IPS DF 6.9 (cell line): ENCODE results near the gene PPP1R14B.

Experiments used
- DNase-seq: peaks from one replicate; pipeline ENCODE4 v3.0.0-alpha.2; 2013; ENCODE audit warnings: low read depth, low spot score
- H3K27ac ChIP-seq: one replicate; pipeline ENCODE4 v1.5.1; 2013; ENCODE audit warnings: low read length, control low read depth
- H3K27me3 ChIP-seq: 2 replicates; pipeline ENCODE4 v1.6.1; 2013; ENCODE audit warnings: mild to moderate bottlenecking, low read length; ENCODE audit not compliant: control insufficient read depth, insufficient read depth
- H3K36me3 ChIP-seq: 2 replicates; pipeline ENCODE4 v1.6.1; 2013; ENCODE audit warnings: low read length; ENCODE audit not compliant: control insufficient read depth, insufficient read depth
- H3K4me1 ChIP-seq: 2 replicates; pipeline ENCODE4 v1.6.1; 2013; ENCODE audit warnings: low read length; ENCODE audit not compliant: control insufficient read depth, insufficient read depth
- H3K4me3 ChIP-seq: 2 replicates; pipeline ENCODE4 v1.5.1; 2013; ENCODE audit warnings: mild to moderate bottlenecking, low read length
- H3K9me3 ChIP-seq: 2 replicates; pipeline ENCODE4 v1.6.1; 2013; ENCODE audit warnings: low read length, inconsistent platforms; ENCODE audit not compliant: control insufficient read depth, insufficient read depth
- WGBS: extraction: QIAGEN DNeasy Blood & Tissue Kit; methylation state at CpG from one replicate; pipeline ENCODE4 v1.1.7; 2013; ENCODE audit warnings: mixed read lengths, missing lambda C conversion rate; ENCODE audit not compliant: insufficient read length, insufficient coverage; 5-methylcytosine and 5-hydroxymethylcytosine counted together

PPP1R14B gene

DNA sequence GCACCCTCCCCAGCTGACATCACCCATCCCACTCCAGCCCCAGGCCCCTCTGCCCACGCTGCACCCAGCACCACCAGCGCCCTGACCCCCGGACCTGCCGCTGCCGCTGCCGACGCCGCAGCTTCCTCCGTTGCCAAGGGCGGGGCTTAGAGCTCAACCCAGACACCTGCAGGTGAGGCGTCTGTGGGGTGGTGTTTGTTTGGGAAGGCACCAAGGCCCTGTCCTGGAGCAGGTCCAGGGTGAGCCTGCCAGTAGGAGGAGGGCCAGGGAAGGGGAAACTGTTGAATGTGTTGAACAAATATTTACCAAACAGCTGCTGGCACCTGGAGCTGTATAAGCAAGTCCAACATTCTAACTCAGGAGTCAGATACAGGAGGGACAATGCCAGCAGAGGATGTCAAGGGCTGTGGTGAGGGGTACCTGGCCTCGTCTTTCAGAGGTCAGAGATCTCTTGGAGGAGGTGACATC lies 9.2 kb downstream of the PPP1R14B start:
- DNase-seq, result no peak
- Histone ChIP-seq H3K9me3 (no peaks in the 10 kb centered on the region), H3K27ac (no peak overlapping the region), H3K36me3 (peaks cover 7% of the 10 kb centered on the region; the same call in 1 of the 2 replicates), H3K27me3 (no peaks in the 10 kb centered on the region), H3K4me1 (peaks cover 4% of the 10 kb centered on the region; the same call in 1 of the 2 replicates), H3K4me3 (no peak overlapping the region)
- no CpG with 5 or more reads among the region's 12 CpGs for WGBS

DNA sequence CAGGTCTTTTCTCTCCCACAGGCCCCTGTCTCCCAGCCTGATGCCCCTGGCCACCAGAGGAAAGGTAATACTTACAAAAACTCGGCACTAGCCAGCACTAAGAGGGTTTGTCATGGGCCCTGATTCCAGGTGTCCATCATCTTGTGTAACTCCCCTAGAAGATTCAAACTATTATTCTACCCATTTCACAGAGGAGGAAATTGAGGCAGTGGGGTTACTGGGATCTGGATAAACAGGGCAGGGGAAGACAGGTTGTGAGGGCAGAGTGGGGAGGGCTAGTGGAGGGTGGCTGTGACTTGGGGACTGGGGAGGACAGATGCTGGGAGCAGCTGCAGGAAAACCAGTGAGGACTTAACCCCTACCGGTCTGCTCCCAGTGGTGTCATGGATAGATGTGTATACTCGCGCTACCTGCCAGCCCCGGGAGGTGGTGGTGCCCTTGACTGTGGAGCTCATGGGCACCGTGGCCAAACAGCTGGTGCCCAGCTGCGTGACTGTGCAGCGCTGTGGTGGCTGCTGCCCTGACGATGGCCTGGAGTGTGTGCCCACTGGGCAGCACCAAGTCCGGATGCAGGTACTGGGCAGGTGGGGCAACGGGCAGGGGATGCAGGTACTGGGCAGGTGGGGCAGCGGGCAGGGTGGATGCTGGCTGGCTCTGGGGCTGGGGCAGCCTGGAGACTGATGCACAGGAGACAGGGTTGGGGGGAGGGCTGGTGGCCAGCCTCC lies 11.1 kb downstream of the PPP1R14B start:
- Histone ChIP-seq H3K36me3 (peaks cover 7% of the 10 kb centered on the region; the same call in 1 of the 2 replicates), H3K4me1 (peaks cover 4% of the 10 kb centered on the region; the same call in 1 of the 2 replicates), H3K4me3 (peak overlapping the region; percentile 48; the same call in 1 of the 2 replicates), H3K27me3 (no peaks in the 10 kb centered on the region), H3K27ac (no peak overlapping the region), H3K9me3 (no peaks in the 10 kb centered on the region)
- DNase-seq, result no peak
- no CpG with 5 or more reads among the region's 12 CpGs for WGBS

- no CpG with 5 or more reads among the region's 80 CpGs for WGBS
- Histone ChIP-seq H3K27me3 (no peaks in the 10 kb centered on the region), H3K36me3 (peaks cover 7% of the 10 kb centered on the region; the same call in 1 of the 2 replicates), H3K4me1 (peaks cover 2% of the 10 kb centered on the region; the same call in 1 of the 2 replicates), H3K27ac (no peak overlapping the region), H3K4me3 (peak overlapping the region; percentile 48; the same call in 1 of the 2 replicates), H3K9me3 (no peaks in the 10 kb centered on the region)
- DNase-seq, result no peak
Measured at GRCh38 chr11:64234647-64235379, 11.9 kb downstream of the PPP1R14B start.

- H3K27ac ChIP-seq, result no peak within 1 kb of the TSS
- peaks cover 7% of the 10 kb centered on the region; the same call in 1 of the 2 replicates for H3K36me3 ChIP-seq
- WGBS, result no CpG with 5 or more reads among the region's 62 CpGs
- no peak for DNase-seq
- peak within 1 kb of the TSS; percentile 48; the same call in 1 of the 2 replicates for H3K4me3 ChIP-seq
- H3K4me1 ChIP-seq, result peaks cover 2% of the 10 kb centered on the region; the same call in 1 of the 2 replicates
- H3K27me3 ChIP-seq, result no peaks in the 10 kb centered on the region
- H3K9me3 ChIP-seq, result no peaks in the 10 kb centered on the region
Measured at GRCh38 chr11:64233913-64234586, 12.7 kb downstream of the PPP1R14B start, which contains the start of gene VEGFB. VEGFB (plus strand) TSS chr11:64234584; CDS start chr11:64234834, 250 bp downstream.

GRCh38 chr11:64232967-64233315 lies 13.8 kb downstream of the PPP1R14B start:
- H3K4me3 ChIP-seq, result no peak overlapping the region
- no CpG with 5 or more reads among the region's 8 CpGs for WGBS
- DNase-seq, result no peak
- H3K27me3 ChIP-seq, result no peaks in the 10 kb centered on the region
- no peaks in the 10 kb centered on the region for H3K9me3 ChIP-seq
- peaks cover 2% of the 10 kb centered on the region; the same call in 1 of the 2 replicates for H3K4me1 ChIP-seq
- H3K36me3 ChIP-seq, result 0 out of 2 replicates have a peak, but pooled peaks cover 3% of the 10 kb centered on the region
- no peak overlapping the region for H3K27ac ChIP-seq

GRCh38 chr11:64232182-64232966 lies 14.4 kb downstream of the PPP1R14B start:
- no peak for DNase-seq
- Histone ChIP-seq H3K9me3 (no peaks in the 10 kb centered on the region), H3K4me3 (no peak overlapping the region), H3K4me1 (peaks cover 2% of the 10 kb centered on the region; the same call in 1 of the 2 replicates), H3K27ac (no peak overlapping the region), H3K27me3 (no peaks in the 10 kb centered on the region), H3K36me3 (0 out of 2 replicates have a peak, but pooled peaks cover 1% of the 10 kb centered on the region)
- WGBS, result no CpG with 5 or more reads among the region's 15 CpGs

DNA sequence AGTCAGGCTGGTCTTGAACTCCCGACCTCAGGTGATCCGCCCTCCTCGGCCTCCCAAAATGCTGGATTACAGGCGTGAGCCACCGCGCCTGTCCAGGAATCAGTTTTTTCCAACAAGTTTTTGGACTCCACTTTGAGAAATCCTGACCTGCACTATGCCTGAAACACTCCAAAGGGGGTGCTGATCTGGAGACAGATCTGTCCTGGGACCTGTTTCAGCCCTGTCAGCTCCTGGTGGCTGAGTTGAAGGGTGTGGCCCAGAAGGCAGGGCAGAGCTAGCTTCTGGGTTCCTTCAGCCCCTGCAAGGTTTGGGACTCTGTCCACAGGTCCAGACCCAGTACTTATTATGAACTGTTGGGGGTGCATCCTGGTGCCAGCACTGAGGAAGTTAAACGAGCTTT lies 15.2 kb downstream of the PPP1R14B start:
- Histone ChIP-seq H3K27ac (no peak overlapping the region), H3K36me3 (no peaks in the 10 kb centered on the region), H3K9me3 (no peaks in the 10 kb centered on the region), H3K4me1 (peaks cover 5% of the 10 kb centered on the region; the same call in 1 of the 2 replicates), H3K27me3 (no peaks in the 10 kb centered on the region), H3K4me3 (no peak overlapping the region)
- no peak for DNase-seq
- WGBS, result no CpG with 5 or more reads among the region's 7 CpGs

GRCh38 chr11:64230985-64231365 lies 15.8 kb downstream of the PPP1R14B start:
- H3K36me3 ChIP-seq, result no peaks in the 10 kb centered on the region
- H3K4me1 ChIP-seq, result peaks cover 5% of the 10 kb centered on the region; the same call in 1 of the 2 replicates
- H3K9me3 ChIP-seq, result no peaks in the 10 kb centered on the region
- peak overlapping the region; percentile 46; the same call in 1 of the 2 replicates for H3K4me3 ChIP-seq
- H3K27ac ChIP-seq, result no peak overlapping the region
- no peak for DNase-seq
- WGBS, result no CpG with 5 or more reads among the region's 8 CpGs
- H3K27me3 ChIP-seq, result no peaks in the 10 kb centered on the region

- no CpG with 5 or more reads among the region's 62 CpGs for WGBS
Measured at GRCh38 chr11:64230171-64230984, 16.4 kb downstream of the PPP1R14B start, which contains the start of gene DNAJC4. DNAJC4 (plus strand) TSS chr11:64230548; CDS start chr11:64230855, 307 bp downstream.

More at GRCh38 chr11:64230171-64230984, 16.4 kb downstream of the PPP1R14B start, which contains the start of gene DNAJC4:
- Histone ChIP-seq H3K27me3 (no peaks in the 10 kb centered on the region), H3K4me1 (peaks cover 5% of the 10 kb centered on the region; the same call in 1 of the 2 replicates), H3K4me3 (peak within 1 kb of the TSS; percentile 46; the same call in 1 of the 2 replicates), H3K9me3 (no peaks in the 10 kb centered on the region), H3K27ac (no peak within 1 kb of the TSS), H3K36me3 (no peaks in the 10 kb centered on the region)
- DNase-seq, result no peak
